T-helper 2 cell (primary cell): ENCODE measurements around the gene HPGD.
A peak's percentile ranks its signal among the peaks of the same experiment; 100 is the strongest.

Experiments
- DNase-seq, 5 experiments: peaks; one replicate each; pipeline versions ENCODE4 v3.0.0 to v3.0.0-alpha.2; 2012 to 2022
- total RNA-seq, 2 donors: gene quantifications; one replicate each; lab custom pipeline; 2026; lab: John Stamatoyannopoulos, UW

The HPGD gene
- 5.9 to 17.6 reads per million in 2 donors for total RNA-seq

DNA sequence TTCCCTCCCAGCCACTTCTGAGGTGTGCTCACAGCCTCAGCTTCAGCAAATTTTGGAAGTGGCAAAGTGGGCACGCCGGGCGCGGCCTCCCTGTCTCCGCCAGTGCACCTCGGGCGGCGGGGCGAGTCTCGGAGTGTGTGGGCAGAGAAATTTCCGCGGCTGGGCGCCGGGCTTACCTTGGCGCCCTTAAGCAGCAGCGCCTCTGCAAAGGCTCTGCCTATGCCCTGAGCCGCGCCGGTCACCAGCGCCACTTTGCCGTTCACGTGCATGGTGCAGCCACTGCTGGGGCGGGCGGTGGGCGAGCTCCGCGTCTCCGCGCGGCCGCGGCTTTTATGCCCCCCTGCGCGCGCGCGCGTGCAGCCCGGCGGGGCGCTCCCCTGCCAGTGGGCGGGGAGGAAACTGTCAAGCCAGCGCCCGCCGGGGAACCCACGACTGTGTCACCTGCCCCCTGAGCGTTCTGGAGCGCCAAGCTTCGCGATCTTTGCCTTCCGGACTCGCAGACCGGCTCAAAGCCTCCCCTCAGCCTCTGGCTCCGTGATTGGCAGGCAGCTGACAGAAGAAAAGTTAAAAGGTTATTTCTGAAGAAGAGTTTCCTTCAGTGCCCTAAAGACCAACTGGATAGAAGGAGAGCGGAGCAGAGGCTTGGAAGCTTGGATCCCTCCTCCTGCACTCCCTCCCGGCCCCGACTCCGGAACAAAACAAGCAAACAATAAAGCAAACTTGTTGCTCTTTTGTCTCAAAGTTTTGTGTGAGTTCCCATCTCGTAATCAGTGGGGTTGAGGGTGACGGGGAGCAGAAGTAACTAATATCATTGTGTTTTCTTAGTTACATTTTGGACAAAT, at the start of gene HPGD:
Gene HPGD (minus strand): TSS at position 306 of the 842 bp plus-strand sequence. CDS start 37 bp downstream, at position 269.
- DNase-seq, result peak; percentile 13 to 77 (median 51)

DNA sequence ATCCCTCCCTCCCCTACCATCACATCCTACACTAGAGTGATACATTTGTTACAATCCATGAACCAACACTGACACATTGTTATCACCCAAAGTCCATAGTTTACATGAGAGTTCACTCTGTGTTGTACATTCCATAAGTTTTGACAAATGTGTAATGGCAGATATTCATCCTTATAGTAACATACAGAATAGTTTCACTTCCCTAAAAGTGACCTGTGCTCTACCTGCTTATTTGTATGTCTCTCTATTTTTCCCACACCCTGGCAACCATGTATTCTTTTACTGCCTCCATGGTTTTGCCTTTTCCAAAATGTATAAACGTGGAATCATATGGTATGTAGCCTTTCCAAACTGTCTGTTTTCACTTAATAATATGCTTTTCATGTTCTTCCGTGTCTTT, 42.2 kb upstream of the HPGD start:
- no peak for DNase-seq

DNA sequence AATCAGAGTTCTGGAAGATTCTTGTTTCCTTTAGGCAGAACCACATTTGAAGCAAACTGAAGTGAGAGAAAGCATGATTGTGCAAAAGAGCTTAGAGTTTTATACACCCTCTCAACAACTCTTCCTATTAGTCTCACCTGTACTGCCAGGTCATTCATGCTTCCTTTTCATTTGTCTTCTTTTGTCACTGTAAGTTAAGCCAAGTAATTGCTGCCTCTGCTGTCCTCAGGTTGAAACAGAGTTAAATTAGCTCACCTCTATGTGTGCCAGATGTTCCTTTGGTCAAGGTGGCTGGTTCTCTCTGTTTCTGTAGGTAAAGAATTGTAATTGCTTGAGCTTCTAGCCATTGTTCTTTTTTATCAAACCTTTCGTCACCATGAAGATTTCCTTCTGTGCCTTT, 41.1 kb upstream of the HPGD start:
- DNase-seq, result no peak

DNA sequence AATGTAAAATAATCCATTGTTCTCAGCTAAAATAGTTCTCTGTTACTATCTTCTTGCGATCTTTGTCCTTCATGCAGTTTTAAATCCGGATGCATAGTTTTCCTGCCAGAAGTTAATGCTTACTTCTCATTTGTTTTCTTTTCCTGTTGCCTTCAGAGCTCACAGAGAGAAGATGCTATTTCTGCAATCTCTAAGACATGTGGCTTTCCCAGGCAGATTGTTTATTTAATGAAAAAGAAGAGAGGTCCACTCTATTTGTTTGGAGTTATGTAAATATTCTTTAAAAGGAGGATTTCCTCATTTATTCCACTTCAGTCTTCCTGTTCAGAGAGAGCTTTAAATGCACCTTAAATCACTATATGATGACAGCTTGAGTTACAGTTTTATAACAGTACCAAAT, 39.3 kb upstream of the HPGD start:
- no peak for DNase-seq

DNA sequence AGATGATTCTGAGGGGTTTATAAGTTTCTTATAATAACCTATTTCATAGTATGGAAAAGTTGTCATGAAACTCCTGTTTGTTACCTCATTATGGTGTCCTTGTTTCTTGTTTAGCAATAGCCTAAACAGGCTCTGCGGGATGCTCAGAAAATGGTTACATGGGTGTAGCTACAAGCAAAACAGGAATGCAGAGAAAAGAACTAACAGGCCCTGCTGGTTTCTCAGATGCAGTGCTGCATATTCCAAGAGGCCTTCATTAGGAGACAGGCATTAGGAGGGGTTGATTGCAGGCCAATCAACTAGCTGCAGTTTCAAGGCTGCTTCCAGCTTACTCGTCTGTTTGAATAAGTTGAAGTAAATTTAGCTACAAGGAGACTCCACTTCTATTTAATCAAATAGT, 37.6 kb upstream of the HPGD start:
- DNase-seq, result no peak

DNA sequence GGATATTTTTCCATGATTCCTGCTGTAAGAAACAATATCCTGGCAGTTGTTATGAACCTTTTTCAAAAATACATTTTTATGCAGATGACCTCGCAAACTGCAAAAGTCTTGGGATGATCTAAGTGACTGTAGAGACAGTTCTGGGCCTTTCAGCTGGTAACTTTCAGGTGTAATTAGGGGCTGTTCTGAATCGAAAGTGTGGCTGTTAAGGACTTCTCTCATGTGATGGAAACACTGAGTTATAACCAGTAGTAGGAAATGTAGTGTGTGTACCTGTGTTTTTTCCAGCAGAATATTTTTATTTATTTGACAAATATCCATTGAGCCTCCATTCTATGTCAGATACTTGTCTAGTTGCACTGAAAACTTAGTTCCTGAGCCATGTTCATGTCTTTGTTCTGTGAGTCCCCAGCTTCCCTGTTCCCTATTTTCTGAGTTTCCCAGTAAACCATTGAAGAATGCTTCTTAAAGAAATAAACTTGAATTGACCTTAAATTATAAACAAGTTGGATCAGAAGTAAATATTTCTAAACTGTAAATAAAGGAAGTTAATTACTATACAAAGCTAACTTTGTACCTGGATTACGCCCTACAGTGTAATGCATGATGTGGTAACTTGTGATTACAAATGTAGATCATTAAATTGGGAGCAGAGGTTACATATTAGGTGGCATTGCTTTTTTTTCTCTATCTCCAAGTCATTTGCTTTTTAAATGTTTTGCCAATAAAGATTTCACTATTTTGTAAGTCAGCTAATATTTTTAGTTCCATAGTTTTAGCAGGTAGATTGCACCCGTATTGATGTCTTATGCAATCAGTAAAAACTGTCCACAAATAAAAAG, 33.7 kb upstream of the HPGD start:
- DNase-seq, result no peak

DNA sequence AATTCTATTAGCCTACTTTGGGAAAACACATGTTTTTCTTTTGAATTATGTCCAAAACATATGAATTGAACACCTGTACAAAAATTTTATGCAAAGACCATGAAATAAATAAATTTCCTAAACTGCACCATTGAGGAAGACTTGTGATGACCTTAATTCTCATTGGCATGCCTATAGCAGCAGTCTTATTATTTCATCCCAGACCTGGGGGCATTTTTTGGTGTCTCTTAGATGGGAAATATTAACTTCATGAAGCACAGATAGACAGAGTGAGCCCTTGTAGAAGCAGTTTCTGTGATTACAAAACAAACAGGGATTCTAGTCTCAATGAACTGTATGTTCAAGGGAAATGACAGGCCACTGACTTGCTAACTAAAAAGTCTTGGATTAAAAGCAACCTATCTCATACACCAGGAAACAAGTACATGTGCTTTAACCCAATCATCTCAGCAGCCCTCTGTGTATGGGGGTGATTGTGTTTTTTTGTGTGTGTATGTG, 32.0 kb upstream of the HPGD start:
- no peak for DNase-seq

DNA sequence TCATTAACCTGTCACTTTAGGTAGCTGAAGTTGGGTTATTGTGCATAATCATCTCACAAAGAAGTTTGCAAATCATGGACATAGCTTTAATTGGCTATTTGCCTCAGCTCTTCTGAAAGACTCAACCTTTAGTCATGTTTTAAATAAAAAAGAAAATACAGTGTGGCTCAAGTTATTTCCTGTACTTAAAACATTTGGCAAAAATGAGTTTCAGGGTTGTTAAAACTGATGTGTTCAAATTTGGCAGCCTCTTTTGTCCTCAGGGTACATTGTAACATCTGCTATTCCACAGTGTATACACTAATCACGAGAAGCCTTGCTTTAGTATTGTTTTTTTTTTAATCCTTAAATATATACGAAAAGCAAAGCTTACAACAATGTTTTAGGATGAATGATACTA, 31.5 kb upstream of the HPGD start:
- DNase-seq, result no peak

DNA sequence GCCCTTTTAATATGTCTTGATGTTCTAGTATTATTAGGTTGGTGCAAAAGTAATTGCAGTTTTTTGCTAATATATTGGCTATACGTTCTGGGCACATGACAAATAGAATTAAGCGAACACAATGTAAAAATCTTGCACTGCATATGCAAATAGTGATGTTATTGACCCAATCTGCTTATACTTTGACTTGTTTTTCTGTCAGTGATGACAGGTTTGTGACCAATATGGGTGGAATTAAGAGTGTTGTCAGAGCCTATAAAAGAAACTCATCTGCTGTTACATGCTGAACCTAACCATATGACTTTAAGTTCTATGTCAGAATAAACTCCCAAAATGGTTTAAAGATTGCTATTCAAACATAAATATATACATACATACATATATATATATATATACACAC, 30.7 kb upstream of the HPGD start:
- no peak for DNase-seq

DNA sequence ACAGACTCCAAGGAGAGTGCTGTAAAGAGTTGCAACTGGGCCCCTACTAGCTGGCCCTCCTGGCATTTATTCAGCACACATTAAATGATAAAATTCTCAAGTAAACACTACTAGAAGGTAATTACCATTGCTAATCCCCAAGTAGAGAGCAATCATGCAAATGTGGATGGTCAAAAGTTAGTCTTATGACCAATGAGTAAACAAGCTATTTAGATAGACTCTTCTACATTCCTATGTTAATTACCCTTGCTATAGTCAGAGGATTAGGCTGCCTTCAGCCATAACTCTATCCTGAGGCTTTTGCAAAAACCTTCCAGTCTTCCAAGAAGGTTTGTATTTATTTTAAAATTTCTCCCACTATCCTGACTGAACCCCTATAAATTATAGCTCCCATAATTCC, 28.3 kb upstream of the HPGD start:
- no peak for DNase-seq

DNA sequence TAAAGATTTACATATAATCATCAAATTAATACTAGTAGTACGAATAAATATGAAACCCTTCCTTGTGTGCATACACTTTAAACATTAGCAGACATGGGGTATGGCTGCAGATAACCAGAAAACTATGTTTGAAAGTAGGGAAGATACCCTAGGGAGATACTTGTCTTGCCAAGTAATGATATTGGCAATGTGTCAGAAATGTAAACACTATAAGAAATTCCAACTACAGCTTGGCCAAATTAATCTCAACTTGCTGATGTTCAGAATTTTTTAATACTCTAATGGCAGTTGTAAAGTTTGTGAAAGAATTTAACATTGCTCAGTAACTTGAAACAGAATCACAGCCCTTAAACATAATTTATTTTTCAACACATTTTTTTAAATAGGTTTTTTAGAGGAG, 27.4 kb upstream of the HPGD start:
- DNase-seq, result no peak

DNA sequence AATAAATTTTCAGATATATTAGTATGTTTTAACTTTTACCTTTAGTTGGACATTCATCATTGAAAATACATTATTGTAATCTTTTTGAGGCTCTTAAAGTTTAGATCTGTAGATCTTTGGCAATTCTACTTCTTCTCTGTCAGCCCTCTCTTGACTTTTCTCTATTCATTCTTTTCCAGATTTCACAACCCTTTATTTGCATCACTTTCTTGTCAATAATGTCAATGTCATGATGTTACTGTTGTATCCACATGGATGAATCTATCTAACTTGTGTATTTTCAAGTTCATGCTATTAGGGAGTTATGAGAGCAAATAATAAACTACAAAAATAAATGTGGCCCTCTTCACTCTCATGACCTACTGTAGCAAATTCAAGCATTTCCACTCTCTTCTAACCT, 23.0 kb upstream of the HPGD start:
- no peak for DNase-seq

DNA sequence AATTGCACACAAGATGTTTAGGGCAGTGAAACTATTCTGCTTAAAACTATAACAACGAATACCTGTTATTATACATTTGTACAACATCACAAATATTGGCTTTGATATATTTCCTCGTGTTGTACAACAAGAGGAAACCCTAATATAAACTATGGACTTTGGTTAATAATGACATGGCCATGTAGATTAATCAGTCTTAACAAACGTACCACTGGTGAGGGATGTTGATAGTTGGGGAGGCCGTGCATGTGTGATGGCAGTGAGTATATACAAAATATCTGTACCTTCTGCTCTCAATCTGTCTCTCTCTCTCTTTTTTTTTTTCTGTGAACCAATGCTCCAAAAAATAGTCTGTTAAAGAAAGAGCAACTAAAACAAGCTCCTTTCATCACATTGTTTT, 22.2 kb upstream of the HPGD start:
- DNase-seq, result no peak

DNA sequence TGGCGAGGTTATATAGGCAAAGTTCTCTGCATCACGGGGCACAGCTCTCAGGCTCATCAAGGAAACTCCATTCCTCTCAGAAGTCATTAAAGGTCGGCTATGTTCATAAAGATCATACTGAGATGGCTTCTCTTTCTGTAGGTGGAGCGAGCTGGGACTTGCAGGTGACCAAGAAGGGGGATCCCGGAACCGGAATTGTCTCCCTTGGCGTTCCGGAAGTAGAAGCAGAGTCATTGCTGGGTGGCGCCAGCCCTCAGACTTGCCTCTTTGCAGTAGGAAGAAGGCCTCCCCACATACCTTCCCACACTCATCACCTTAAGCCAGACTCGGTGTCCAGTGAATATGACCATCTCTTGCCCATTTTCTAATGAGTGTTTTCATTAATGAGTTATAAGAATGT, 17.9 kb upstream of the HPGD start:
- no peak for DNase-seq

DNA sequence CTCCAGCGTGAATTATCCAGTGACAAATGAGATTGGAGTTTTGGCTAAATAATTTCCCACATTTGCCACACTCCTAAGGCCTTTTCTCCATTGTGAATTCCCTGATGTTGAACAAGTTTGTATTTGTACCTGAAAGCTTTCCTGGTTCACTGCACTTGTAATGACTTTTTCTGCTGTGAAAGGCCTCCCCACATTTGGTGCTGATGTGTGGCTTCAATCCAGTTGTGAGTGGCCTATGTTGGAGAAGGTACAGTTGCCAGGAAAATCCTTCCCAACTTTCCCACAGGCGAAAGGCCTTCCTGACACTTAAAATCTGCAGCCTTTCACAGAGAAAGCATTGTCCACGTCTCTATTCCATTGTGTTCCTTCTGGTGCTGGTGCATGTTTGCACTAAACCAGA, 17.3 kb upstream of the HPGD start:
- DNase-seq, result no peak

DNA sequence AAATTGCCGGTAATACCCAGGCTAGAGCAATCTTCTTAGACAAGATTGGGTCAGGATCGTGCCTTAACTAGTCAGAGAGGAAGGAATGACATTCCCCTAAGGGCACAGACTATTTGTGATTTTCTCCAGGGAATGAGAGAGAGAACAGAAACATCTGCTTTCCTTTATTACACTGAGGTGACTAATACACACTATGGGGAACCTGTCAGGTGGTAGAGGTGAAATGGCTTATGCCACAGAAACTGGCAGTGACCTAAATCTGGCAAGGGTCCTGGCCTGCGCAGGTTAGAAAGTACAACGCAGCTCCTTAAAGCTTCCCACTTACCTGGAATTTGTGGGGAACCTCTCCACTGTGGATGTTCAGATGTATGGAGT, 16.6 kb upstream of the HPGD start:
- DNase-seq, result no peak

DNA sequence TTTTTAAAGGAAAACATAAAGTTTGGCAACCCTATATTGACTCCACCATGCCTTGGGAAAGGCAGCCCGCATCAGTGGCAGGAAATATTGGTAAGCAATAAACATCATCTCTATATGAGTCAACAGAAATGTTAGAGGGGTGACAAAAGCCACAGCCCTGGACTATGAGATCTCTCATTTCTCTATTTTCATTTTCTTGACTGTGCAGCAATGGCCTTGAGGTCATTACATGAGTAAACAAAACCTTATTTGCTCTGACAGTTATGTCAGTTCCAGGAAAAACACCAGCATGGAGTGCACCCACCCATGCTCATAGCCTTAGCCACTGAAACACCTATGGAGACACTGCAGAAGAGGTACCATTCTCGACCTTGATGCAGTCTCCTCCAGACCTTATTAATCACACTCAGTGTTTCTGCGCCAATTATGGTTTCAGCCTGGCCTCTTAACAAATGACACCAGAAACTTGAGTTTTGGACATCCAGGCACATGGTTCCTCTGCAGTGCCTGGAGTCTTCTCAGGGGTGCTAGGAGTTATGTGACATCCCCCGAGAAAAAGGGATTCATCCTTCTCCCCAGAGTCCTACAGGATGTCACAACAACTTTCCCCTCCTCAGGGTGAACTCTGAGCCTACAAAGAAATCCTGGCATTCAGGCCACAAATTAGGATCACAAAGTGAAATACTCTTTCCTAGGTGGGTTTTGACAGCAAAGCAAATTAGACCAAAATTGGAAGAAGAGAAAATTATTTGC, 16.0 kb upstream of the HPGD start:
- peak in 1 of 5 experiments; percentile 54 for DNase-seq

DNA sequence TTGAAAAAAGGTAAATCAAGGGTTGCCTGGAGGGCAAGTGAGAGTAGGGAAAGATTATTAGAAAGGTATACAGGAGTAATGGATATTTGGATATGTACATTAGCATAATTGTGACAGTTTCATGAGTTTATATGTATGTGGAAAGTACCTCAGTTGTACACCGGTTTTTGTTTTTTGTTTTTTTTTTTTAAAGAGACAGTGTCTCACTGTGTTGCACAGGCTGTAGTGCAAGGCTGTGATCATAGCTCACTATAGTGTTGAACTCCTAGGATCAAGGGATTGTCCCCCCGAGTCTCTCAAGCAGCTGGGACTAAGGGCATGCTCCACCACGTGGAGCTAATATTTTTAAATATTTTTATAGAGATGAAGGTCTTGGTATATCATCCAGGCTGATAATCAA, 15.3 kb upstream of the HPGD start:
- DNase-seq, result no peak

DNA sequence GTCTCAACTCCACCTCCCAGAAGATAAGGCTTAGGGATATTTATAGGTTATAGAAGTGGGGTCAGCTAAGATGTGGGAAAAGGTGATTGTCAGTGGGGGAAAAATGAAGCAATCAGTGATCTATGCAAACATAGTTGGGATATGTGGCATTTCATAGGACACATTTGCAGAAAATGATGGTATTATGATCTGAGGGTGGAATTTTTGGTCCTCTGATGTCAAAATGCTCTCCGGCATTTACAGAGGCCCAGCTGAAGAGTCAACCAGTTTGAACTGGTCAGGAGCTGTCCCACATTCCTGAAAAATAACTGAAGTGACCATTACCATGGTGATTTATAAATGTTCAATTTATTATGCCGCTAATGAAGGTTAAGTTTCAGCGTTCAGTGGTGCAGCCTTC, 12.2 kb upstream of the HPGD start:
- DNase-seq, result no peak

DNA sequence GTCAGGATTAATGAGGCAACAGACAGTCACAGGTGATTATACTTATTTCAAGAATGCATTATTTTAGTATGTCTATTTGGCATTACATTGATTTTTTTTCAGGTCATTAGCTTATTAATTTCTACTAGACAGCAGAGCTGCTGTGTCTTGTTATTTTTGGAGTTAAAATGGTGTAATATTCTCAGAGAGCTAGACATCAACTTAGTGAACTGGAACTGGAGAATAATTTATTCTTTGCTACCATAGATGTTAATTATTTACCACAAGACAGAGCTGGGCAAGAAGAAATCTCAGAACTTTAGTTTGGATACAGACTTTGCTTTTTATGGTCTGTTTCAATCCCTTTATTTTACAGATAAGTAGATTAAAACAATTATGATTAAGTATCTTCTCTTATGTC, 10.2 kb upstream of the HPGD start:
- DNase-seq, result no peak

DNA sequence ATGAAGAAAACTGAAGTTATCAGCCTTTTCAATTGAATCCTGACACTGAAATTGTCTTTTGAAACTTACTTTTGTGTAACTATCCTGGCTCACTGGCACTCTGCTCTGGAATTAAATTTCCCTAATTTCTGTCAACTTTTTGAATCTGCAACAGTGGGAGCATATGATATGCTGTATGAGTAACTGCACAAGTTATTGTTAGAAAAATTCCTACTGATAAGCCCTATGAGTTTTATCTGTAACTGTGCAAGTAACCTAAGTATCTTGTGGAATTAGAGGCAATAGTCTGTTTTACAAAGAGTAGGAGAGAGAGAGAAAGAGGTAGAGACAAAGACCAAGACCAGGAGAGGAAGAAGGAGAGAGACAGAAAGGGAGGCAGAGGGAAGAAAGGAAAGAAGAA, 9.2 kb upstream of the HPGD start:
- no peak for DNase-seq

DNA sequence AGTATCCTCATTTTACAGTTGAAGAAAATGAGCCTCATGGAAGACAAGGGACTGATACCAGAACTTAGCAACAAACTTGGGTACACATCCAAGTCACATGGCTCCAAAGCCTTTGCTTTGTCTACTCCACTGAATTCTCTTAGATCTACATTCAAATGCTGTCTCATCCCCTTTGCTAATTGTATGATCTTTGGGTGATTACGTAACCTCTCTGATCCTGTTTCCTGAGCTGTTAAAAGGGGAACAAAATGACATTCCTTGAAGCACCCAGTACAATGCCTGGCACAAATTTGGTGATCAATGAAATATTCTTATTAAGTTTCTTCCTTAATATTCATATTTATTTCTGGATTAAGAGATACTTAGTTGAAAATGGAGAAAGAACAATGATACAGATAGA, 5.9 kb upstream of the HPGD start:
- DNase-seq, result no peak

DNA sequence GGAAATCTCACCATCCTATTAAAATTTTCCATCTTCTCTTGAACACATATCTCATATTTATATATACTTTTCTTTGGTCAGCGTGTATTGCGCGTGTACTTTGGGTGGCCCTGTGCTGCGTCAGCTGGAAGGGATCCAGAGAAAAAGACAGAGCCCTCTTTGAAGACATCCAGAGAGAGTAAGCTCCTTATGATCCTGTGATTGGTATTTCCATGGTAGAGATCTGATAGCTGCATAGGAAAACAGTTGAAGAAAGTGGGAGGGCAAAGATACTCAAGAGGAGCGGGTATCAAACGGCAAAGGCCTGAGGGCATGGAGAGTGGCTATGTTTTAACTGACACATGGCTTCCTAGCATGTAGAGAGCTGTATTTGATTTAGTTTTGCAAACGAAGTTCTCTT, 4.4 kb upstream of the HPGD start:
- DNase-seq, result no peak
